GM21619 (cell line): ENCODE data around the gene SLC2A5.
"Not testable (repeated sequence)": the region's sequence is repeated elsewhere in the genome, so short reads cannot be mapped to it uniquely, and the experiment has no call there.

Experiments
- ATAC-seq: cut with Tn5 transposase; IDR thresholded peaks from one replicate; pipeline ENCODE4 v1.9.1; 2021; ENCODE audit not compliant: unreplicated experiment

SLC2A5 gene, protein sequence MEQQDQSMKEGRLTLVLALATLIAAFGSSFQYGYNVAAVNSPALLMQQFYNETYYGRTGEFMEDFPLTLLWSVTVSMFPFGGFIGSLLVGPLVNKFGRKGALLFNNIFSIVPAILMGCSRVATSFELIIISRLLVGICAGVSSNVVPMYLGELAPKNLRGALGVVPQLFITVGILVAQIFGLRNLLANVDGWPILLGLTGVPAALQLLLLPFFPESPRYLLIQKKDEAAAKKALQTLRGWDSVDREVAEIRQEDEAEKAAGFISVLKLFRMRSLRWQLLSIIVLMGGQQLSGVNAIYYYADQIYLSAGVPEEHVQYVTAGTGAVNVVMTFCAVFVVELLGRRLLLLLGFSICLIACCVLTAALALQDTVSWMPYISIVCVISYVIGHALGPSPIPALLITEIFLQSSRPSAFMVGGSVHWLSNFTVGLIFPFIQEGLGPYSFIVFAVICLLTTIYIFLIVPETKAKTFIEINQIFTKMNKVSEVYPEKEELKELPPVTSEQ

DNA sequence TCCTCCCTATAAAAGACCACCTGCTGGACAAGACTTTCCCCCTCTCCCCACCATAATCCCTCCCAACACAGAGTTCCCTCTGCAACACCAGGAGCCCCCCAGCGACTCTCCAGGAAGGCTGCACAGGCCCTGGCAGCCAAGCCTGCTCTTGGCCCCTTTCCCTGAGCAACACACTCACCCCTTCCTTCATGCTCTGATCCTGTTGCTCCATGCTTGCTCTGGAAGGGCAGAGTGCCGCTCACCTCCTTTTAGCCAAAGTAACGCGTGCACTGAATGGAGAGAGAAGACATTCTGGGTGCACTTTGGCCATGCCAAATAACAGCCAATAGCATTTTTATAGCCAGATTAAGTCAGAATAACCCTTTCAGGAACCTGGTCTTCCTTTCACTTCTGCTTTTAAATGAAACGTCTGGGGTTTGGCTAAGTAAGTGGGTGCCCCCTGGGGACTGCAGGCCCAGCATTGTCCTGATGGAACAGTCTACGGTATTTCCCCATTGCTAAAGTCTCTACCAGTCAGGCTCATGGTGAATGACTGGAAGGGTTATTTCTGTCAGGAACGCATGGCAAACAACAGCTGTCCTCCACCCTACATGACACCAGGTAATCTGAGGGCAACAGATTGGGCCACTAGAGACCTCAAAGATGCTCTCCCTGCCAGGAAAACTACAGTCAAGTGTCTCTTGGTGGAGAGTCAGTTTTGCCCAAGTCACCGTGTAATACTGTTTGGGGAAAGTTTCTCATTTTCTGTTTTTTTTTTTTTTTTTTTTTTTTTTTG lies at the start of gene SLC2A5:
Gene SLC2A5, minus strand, starts transcription at position 310 of the 775 bp plus-strand sequence. Its CDS starts 99 bp downstream, at position 211.
- peak; percentile 87 for ATAC-seq

DNA sequence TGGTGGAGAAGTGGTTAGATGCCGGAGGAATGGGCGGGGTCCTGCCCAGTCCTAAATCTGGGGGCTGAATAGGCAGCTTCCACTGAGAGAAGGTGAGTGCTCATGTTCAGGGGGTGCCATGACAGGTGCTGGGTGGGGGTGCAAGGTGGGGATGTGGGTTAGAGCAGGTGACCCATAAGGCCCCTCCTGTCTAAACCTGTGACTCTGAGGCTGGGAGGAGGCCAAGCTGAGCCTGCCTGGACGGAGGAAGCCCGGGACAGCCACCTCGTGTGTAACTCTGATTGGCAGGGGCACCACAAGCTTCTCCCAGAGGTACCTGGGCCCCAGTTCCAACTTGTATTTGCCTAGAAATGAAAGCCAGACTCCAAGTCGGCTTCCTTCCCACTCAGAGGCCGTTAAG lies 48.8 kb upstream of the SLC2A5 start:
- no peak for ATAC-seq

DNA sequence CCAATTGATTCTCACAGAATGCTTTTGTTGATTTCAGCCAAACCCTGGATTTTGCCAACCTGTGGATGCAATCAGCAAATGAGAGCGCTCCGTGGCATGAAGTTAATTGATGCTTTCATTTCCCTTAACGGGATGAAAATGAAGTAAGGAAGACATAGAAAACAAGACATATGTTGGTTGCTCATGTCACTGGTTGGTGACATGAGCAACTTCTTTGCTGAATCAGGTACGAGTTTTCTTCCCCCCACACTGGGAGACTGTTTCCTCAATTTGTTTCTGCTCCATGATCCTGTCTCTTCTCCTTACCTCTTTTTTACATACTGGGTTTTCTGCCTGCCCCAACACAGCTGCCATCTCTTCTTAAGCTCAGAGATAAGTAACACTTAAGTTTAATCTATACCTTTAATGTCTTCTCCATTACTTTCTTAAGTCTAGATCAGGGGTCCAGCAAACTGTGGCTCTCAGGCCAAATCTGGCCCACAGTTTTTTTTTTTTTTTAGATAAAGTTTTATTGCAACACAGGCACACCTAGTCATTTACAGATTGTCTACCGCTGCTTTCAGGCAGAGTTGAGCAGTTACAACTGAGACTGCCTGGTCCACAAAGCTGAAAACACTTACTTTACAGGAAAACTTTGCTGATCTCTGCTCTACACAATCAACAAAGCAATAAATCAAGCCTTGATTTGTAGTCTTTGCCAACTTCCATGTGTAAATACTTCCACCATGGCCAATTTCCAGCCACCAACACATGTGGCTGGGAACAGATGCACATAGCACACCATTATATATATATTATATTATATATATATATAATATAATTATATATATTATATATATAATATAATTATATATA lies 46.1 kb upstream of the SLC2A5 start:
- no peak for ATAC-seq

DNA sequence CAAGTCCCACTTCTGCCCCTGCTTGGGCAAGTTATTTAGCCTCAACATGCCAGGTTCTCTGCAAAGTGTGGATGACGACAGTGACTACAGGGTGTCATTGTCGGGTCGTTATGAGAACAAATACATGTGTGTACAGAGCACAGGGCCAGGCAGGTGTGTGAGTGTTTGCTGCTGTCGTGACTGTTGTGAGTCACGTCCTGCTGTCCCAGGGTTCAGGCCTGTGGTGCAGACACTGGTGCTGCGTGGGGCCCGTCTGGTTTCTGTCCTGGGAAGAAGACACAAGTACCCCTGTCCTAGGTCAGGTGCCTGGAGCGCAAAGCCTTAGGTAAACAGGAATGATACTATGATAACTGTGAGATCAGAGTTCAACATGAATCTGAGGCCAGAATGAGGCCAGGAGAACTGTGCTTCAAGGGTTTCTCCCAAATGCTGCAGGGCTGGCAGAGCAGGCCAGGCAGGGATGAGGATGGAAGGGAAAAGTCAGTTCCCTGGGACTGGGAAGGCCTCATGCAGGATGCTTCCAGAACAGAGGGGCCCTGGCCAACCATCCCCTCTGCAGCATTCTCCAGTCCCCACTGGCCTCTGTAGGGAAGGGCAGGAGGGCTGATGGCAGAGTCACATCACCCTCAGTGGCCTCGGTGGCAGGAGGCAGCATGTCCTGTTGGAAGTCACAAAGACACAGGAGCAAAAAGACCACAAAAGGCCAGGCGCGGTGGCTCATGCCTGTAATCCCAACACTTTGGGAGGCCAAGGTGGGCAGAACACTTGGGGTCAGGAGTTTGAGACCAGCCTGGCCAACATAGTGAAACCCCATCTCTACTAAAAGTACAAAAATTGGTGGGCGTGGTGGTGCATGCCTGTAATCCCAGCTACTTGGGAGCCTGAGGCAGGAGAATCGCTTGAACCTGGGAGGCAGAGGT lies 43.8 kb upstream of the SLC2A5 start:
- no peak for ATAC-seq

DNA sequence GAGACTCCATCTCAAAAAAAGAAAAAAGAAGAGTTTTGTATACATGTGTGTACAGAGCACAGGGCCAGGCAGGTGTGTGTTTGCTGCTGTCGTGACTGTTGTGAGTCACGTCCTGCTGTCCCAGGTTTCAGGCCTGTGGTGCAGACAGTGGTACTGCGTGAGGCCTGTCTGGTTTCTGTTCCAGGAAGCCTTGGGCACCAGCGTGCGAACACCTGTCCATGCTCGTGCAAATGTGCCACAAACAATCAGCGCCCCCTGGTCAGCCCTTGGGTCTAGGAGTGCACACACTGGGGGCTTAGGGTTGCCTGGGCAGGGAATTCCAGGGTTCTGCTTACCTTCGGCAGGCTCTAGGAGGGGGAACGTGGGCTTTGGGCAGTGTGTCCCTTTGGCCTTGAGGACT lies 42.5 kb upstream of the SLC2A5 start:
- no peak for ATAC-seq

DNA sequence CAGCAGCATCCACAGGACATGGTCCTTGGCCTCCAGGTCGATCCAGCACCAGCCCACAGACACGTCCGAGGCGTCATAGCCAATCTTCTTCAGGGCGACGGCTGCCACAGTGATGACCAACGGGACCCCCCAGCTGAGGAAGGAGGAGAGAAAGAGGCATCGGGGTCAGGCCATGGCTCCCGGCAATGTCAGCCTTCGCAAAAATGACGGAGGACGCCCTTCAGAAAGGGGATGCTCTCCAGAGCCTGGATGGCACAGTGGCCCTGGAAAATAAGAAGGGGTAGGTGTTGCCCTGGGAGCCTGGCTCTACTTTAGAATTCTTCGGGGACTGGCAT lies 41.9 kb upstream of the SLC2A5 start:
- no peak for ATAC-seq

DNA sequence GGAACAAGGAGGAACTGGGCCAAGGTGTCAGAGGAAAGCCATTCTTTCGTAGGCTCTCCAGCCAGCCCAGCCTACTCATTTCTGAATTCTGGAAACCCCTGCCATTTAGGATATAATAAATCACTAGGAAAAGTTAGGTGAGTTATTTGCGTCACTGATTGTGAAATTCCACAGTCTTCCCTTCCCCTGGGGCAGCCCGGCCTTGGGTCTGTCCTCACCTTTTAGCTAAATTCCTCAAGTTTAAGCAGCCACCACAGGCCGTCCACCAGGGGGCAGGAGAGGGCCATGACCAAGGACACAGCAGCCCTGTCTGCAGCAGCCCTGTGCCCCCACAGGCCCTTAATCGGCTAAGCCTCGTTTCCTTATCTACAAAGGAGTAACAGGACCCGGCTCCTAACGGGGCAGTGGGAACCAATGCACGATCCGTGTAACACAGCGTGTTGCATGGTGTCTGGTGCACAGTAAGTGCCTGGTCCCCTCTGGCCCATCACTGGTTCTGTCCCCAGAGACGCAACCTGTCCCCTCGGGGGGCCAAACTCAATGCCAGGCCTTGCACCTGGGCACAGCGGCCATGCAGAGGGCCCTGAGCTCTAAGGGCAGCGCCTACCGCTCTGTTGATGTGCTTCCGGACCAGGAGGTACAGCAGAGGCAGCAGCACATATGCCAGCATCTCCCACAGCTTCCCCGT lies 41.4 kb upstream of the SLC2A5 start:
- peak; percentile 44 for ATAC-seq

DNA sequence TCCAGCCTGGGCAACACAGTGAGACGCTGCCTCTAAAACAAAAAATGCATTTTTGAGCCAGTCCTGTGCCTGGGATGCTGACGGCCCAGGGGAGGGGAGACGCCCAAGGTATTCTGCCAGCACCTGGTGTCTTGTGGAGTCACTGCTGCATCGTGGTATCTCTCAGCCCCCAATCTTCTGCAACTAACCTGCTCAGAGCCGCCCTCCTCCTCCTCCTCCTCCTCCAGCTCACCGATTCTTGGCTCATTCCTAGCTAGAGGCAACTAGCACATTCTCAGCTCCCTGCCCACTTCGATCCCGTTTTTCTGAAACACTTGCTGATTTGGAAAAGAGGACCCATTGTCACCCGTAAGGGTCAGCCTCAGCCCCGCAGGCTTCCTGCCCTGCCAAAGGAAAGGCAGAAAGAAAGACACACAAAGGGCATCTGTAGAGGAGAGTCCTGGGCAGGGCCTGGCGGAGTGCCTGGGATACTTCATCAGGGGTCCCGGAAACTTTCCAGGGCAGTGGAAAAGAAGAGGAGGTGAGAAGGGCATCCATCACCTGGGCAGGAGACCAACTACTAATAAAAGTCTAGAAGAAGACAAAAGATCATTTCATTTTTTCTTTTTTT lies 38.7 kb upstream of the SLC2A5 start:
- ATAC-seq, result no peak

DNA sequence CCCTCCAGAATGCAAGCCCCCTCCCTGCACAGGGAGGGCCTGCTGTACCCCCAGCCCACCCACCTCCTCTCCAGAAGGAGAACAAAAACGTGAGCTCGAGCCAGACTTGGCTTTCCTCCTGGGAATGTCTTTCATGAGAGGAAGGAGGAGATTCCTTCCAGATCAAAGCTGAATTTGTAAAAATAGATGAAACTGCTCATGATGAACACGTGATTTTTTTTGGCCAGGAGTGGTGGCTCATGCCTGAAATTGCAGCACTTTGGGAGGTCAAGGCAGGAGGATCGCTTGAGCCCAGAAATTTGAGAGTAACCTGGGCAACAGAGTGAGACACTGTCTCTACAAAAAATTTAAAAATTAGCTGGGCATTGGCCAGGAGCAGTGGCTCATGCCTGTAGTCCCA lies 37.7 kb upstream of the SLC2A5 start:
- no peak for ATAC-seq

DNA sequence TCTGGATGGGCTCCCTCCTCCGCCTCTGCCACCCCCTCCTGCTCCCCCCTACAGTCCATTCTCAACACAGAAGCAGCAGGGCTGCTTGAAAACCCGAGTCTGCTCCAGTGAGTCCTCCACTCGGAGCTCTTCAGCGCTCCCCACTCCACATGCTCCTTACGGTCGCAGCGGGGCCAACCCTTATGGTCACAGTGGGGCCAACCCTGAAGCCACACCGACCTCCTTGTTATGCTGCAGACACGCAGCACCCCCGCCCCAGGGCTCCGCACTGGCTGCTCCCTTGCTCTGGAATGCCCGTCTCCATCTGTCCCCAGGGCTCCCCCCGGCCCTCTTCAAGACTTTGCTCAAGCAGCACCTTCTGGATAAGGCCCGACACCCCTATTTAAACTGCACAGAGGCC lies 36.9 kb upstream of the SLC2A5 start:
- ATAC-seq, result no peak

DNA sequence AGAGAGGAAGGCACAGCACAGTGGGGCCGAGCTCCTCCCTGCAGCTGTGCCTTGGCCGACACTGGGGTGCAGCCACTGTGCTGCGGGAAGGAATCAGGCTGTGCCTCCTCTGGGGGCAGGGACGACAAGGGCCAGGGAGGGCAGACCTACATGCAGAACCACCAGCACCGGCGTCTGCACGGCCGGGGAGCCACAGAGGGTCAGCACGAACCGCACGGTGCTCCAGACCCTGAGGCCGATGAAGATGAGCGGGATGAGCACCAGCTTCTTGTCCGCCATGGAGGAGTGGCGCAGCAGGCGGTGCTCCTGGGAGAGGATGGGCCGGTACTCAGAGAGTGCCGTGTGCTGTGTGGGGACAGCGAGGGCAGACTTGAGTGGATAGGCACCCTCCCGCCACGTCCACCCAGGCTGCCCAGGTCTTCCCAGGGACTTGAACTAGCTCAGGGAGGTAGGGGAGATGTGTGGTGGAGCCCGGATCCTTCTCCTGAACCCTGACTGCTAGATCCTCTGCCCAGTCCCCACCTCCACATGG lies 36.0 kb upstream of the SLC2A5 start:
- no peak for ATAC-seq

DNA sequence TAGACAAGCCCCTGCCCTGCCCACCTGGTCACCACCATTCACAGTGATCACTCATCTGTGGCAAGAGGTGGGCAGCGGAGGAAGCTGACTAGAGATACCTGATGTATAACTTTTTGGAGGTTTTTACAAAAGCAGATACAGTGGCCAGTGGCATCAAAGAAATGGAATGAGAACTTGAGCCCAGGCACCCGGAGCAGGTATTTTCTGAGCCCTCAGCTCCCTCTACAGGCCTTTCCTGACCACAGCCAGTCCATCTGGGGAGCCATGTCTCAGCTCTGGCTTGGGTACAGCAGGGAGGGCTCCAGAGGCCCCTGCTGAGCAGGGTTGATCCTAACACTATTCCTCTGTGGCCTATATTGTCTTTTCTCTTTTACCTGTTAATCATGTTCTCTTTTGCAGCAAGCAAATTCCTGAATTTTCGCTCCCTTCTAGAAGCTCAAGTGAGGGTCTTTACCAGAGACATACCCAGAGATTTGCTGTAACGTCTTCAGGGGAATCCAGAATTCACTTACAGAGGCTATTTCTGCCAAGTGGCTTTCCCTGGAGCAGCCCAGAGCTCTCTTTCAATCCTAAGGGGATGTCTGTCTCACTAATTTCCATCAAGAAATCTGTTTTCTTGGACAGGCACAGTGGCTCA lies 32.2 kb upstream of the SLC2A5 start:
- no peak for ATAC-seq

DNA sequence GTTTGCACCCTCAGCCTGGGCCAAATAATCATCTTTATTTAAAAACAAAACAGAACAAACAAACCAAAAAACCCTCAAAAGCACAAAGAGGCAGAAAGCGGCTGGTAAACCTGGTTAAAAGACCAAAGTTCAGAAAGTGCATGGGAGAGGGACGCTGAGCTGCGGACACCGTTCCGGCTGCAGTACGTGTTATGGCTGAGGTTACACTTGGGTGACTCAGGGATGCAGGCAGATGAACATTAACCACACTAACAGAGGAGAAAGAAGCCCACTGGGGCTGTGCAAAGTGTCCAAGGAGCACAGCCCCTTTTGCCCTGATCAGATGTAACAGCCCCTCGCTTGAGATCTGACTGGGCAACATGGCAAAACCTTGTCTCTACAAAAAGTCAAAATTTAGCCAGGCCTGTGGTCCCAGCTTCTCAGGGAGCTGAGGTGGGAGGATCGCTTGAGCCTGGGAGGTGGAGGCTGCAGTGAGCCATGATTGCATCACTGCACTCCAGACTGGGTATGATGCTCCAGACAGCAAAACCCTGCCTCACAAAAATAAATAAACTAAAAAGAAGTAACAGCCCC lies 31.1 kb upstream of the SLC2A5 start:
- ATAC-seq, result no peak

DNA sequence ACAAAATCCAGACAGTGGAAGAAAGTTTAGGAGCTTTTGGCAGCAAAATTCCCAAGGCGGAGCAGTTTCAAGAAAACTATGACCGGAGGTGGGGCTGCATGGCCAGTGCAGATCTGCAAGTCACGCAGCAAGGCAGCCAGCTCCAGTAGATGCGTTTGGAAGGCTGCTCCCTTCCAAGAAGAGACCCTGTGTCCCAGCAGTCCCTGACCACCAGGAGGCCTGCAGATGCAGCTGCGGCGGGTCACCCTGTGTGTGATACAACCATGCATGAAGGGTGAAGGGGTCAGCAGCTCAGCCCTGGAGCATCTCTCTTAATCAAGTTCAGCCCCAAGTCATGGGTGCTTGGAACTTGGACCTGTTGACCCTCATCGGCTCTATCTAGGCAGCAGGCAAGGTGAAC lies 30.1 kb upstream of the SLC2A5 start:
- ATAC-seq, result no peak

DNA sequence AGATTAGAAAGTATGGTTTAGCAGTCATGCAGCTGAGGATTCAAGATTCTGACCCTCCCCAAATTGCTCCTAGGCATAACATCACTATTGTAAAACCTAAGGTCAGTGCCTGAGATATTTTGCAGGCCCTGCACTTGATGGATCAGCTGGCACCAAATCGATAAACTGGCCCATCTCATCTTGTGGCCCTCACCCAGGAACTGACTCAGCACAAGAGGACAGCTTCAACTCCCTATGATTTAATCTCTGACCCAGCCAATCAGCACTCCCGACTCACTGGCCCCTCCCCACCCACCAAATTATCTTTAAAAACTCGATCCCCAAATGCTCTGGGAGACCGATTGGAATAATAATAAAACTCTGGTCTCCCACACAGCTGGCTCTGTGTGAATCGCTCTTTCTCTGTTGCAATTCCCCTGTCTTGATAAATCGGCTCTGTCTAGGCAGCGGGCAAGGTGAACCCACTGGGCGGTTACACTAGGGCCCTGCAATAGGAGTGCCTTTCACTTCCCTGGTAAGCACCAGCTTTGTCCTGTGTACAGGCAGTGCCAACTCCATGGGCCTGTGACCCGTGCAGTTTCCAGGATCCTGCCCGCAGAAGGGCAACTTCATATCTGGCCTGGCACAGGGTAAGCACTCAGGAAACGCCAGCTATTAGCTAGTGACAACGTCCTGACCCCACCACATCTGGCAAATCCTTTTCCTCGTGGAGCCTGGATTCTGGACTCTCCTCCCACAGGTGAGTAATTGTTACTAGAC lies 28.7 kb upstream of the SLC2A5 start:
- no peak for ATAC-seq

DNA sequence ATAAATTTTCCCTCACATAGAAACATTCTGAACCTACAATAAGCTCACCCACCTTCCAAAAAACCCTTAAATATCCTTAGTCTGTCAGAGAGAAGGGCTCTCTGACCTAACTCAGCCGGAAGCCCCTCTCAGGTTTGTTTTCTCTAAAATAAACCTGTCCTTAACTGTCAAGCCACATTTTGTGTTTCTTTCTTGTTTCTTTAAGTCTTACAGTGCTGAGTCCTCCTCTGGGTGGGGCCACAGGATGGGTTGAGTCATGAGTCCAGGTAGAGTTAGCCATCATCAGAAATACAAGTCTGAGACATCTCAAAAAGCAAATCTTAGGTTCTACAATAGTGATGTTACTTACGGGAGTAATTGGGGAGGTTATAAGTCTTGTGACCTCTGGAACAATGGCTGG lies 26.4 kb upstream of the SLC2A5 start:
- no peak for ATAC-seq

DNA sequence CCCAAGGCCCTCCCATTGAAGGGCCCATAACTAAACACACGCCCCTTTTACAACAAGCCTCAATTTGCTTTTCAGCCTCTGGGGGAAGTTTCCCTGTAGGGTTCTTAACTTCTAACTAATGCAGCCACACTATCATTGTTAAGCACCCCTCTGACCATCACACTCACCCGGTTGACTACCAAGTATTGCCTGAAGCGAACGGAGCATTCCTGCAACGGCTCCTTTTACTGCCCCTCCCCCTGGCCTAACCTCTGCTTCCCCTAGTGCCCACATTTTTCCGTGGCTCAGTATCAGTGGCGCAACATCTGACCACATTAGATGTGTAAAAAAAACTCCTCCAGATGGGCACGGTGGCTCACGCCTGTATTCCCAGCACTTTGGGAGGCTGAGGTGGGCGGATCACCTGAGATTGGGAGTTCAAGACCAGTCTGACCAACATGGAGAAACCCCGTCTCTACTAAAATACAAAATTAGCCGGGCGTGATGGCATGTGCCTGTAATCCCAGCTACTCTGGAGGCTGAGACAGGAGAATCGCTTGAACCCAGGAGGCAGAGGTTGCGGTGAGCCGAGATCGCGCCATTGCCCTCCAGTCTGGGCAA lies 24.7 kb upstream of the SLC2A5 start:
- ATAC-seq, result not testable (repeated sequence)
